NCI-H128 (cell line): Measurements from ENCODE around the gene AUNIP.
"Not testable (repeated sequence)": the region's sequence is repeated elsewhere in the genome, so short reads cannot be mapped to it uniquely, and the experiment has no call there.

Source experiments
- DNase-seq: peaks from one replicate; lab custom pipeline; 2025; ENCODE audit not compliant: unreplicated experiment; lab: John Stamatoyannopoulos, UW

Gene AUNIP

GRCh38 chr1:25867210-25867991 lies 8.1 kb upstream of the AUNIP start:
- DNase-seq, result no peak

DNA sequence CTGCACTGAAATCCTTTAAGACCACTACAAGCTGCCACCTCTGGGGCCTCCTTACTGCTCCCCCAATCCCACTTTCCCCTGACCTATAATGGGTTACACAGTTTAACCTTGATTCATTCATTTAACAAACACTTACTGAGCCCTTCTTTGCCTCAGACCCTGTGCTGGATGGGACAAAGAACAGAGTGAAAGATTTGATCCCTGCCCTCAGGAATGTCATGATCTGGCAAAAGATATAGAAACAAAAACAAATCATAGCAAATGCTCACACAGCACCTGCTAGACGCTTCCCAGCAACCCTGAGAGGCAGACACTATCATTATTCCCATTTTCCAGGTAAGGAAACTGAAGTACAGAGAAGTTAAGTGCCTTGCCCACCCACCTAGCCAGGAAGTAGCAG lies 7.0 kb upstream of the AUNIP start:
- no peak for DNase-seq

GRCh38 chr1:25864434-25864833 lies 5.2 kb upstream of the AUNIP start:
- DNase-seq, result no peak

- DNase-seq, result no peak
These were observed 4.4 kb upstream of the AUNIP start for GRCh38 chr1:25863486-25864262.

- no peak for DNase-seq
These were observed 3.7 kb upstream of the AUNIP start for GRCh38 chr1:25862785-25863485.

DNA sequence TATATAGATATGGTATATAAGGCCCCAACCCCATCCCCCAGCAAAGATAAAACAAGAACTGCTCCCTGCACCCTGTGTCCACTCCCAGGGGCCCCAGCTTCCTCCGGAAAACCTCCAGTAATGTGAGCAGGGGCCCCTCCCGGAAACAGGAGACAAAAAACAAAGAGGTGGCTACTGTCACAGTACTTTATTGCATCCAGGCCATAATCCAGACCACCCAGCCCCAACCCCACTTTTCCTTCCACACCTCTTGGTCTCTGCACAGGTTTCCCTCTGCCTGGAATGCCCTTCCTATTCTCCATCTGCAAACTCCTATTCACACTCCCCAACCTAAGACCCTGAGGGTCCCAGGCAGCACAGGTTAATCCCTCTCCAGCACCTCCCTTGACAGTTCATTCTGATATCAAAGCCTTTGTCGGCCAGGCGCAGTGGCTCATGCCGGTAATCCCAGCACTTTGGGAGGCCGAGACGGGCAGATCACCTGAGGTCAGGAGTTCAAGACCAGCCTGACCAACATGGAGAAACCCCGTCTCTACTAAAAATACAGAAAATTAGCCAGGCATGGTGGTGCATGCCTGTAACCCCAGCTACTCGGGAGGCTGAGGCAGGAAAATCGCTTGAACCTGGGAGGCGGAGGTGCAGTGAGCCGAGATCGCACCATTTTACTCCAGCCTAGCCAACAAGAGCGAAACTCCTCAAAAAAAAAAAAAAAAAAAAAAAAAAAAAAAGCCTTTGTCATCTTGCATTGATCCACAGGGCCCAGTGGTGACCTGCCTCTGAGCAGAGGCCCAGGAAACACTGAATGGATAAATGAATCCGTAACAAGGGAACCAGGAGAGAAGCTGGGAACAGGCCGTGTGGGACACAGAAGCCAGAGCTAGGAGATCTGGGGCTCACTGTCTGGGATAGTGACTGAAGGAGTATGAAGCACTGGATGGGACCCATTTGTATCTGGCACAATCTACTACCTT lies 2.3 kb upstream of the AUNIP start:
- no peak for DNase-seq

GRCh38 chr1:25858494-25858893 lies 763 bp downstream of the AUNIP start:
- no peak for DNase-seq

DNA sequence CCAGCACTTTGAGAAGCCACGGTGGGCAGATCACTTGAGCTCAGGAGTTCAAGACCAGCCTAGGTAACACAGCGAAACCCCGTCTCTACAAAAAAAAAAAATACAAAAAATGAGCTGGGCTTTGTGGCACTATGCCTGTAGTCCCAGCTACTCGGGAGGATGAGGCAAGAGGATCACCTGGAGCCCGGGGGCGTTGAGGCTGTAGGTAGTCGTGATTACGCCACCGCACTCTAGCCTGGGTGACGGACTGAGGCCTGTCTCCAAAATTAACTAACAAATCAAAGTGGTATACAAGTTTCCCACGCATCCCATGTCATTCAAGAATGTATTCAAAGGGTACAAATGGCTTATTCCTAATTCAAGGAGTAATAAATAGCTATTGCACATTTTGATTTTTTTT lies 2.4 kb downstream of the AUNIP start:
- DNase-seq, result no peak

DNA sequence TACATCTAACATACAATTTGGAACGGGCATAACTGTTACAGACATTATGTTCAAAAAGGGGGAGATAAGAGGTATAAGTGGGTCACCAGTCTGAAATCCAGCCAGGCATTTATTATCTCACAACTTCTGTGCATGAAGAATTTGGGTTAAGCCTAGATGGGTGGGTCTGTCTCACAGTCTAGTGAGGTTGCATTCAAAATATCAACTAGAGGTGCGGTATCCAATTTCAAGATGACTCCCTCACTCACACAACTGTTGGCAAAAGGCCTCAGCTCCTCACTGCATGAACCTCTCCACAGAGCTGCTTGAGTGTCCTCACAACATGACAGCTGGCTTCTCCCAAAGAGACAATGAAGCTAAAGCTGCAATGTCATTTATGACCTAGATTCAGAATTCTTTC lies 4.7 kb downstream of the AUNIP start:
- DNase-seq, result peak; percentile 42

GRCh38 chr1:25848531-25848930 lies 10.7 kb downstream of the AUNIP start:
- DNase-seq, result no peak

- DNase-seq, result no peak
These were observed 11.3 kb downstream of the AUNIP start for GRCh38 chr1:25847929-25848328.

GRCh38 chr1:25845664-25846063 lies 13.6 kb downstream of the AUNIP start:
- DNase-seq, result no peak

DNA sequence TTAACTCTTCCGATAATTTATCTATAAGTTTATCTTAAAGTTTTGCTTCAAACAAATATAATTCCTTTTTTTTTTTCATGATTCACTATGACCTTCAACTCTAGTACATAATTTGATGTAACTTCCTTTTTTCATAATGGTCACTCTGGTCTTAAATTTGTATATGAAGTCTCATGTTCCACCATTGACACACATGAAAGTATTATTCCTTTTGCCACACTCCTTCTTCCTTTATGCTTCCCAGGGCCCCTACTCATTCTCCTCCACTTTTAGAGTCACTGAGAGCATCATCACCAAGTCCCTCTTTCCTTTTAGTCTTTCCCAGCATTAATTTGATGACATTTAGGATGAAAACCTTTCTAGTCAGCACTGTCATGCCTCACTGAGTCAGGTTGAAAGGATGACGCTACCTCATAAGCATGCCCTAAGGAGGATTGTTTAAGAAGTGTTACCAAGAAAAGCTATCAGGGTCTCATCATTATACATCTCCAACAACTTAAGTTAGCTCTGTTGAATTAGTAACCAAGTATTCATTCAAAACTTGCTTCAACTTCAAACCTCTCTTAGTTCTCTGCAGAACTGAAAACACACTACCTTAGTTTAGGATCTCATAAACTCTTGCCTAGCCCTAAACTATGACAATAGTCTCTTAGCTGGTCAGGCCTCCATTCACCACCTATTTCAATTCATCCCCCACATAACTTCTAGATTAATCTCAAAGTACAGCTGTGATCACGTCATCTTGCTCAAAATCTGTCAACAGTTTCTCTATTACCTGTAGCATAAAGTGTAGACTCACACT lies 14.5 kb downstream of the AUNIP start:
- DNase-seq, result no peak

DNA sequence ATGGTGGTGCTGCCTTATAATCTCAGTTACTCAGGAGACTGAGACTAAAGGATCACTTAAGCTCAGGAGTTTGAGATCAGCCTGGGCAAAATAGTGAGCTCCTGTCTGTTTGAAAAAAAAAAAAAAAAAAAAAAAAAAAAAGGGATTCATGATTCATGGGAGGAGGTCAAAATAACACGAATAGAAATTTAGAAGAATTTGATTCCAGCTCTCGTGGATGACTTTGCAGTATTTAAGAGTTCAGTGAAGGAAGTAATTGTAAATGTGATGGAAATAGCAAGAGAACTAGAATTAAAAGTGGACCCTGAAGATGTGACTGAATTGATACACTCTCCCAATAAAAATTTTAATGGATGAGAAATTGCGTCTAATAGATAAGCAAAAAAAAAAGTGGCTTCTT lies 15.8 kb downstream of the AUNIP start:
- DNase-seq, result no peak

DNA sequence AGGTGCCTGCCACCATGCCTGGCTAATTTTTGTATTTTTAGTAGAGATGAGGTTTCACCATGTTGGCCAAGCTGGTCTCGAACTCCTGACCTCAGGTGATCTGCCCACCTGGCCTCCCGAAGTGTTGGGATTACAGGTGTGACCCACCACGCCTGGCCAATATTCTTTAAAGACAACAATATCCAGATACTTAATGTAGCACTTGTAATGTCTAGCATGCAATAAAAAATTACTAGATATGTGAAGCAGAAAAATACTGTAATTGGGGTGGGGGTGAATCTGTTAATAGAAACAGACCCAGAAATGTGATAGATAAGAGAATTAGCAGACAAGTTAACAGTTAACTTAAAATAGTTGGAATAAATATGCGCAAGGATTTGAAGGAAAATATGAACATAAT lies 19.4 kb downstream of the AUNIP start:
- DNase-seq, result not testable (repeated sequence)

DNA sequence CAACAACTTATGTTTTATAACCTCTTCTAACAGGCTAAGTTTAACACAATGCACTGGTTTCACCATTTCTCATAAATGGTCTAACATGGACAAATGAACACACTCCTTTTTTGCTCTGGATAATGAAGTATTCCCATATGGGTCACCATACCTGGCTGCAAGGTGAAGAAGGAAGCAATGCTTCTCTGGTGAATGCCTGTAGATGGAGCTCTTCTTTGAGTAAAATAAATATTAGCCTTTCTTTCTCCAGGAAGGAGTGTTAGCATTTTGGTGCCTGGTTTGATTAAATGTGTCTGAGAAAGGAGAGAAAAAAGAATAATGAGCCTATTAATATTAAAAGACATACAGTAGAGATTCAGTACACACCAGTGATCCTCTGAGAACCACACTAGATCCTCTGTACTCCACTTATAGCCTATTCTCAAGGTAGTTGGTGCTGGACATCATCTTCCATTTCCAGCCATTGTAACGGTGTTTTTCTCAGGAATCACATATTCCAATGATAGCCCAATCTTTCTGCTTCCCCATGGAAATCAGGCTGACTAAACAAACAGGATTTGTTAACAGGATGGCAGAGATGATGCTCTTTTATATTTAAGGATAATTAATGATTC lies 21.9 kb downstream of the AUNIP start:
- DNase-seq, result no peak

DNA sequence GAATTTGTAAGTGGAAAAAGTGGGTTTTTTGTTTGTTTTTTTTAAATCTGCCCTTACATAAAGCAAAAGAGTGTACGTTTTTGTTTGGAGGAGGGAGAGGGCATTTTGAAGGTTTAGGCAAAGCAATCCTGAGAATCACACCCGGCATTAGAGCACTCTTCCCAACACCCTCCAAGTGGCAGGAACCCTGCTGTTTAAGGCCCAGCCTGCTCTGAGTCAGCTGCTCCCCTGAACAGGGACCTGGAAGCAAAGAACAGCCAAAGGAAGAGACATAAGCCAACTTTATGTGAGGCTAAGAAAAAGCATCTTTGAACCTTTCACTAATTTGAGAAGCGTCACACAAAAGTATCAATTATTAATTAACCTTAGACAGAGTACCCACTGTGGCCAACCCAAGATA lies 22.6 kb downstream of the AUNIP start:
- DNase-seq, result no peak

GRCh38 chr1:25834894-25835293 lies 24.4 kb downstream of the AUNIP start:
- no peak for DNase-seq

DNA sequence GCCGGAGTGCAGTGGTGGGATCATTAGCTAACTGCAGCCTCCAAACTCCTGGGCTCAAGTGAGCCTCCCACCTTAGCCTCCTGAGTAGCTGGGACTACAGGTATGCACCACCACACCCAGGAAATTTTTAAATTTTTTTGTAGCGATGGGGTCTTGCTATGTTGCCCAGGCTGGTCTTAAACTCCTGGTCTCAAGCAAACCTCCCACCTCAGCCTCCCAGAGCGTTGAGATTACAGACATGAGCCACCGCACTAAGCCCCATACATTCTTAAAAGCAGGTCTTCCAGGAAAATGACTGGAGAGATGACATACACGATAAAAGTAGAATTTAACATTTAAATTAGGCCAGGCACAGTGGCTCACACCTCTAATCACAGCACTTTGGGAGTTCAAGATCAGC lies 26.1 kb downstream of the AUNIP start:
- no peak for DNase-seq
